Measurements from ENCODE around the gene CCNG2.

Gene CCNG2

DNA sequence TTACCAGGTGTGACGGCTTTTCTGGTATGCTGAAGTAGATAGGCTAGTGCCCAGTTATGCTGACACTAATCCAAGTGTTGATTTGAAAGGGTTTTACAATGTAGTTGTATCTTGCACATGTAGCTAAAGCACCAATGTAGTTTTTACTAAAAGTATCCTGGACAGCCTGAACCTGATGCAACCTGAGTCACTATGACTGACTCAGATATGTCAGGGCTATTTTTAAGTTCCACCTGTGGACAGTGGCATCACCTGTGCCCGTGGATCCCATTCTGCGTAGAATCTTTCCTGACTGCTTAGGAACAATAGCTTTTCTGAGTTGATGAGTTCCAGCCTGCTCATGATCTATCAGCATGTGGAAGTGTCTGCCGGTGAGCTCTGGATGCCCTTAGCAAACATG, 58.1 kb downstream of the CCNG2 start:
- no peak for DNase-seq

DNA sequence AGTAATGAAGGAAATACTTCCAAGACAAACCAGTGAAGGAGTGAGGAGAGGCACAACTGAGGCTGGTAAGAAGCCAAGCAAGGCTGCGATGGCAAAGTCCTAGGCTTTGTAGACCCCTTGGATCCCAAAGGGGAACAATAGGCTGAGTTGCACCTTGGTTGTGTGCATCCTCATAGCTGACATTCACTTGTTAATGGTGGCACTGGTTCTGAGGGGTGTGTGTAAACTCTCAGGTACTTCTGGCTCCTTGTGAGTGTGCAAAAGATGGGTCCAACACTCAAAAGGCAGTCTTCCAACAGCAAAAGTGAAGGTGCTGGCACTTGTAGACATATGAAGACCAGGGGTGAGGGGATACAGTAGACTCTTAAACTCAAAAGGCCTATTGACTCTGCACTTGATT, 60.5 kb downstream of the CCNG2 start:
- no peak for DNase-seq

DNA sequence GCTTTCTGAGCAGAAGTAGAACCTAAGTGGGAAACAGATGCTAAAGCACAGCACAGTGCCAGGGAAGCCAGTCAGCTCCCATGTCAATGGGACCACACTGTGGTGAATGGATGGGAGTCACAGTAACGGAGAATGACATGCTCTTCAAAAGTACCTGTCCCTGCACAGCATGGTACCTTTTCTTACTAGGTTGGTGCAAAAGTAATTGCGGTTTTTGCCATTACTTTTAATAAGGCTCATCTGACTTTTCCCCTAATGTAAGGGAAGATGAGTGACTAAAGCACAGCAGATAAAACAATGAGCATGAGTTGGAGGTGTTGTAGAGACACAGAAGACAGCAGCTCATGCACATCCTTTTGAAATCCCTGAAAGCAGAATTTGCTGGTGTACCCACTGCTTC, 62.3 kb downstream of the CCNG2 start:
- DNase-seq: no peak
